ENCODE measurements around the gene CORO7.

The CORO7 gene

GRCh38 chr16:4416200-4417032, at the start of gene CORO7:
Gene CORO7 (minus strand): TSS chr16:4416596. CDS start chr16:4416518, 78 bp downstream.
- H3K9ac ChIP-seq (ENCODE audit: low read length) = peak within 1 kb of the TSS; percentile 54

GRCh38 chr16:4463522-4464163, 47.2 kb upstream of the CORO7 start:
- Histone ChIP-seq H3K36me3 (ENCODE audit: insufficient read depth, low read length) (peaks cover 17% of the 10 kb centered on the region), H3K27ac (ENCODE audit: low read depth, low read length) (no peak overlapping the region), H3K9ac (ENCODE audit: low read length) (no peak overlapping the region), H3K4me3 (ENCODE audit: low read depth in 1 of 2, low read length in 2 of 2) (no peak overlapping the region), H3K4me1 (ENCODE audit: insufficient read depth, low read length) (no peaks in the 10 kb centered on the region), H3K27me3 (ENCODE audit: control insufficient read depth in 1 of 2, insufficient read depth in 2 of 2, low read length in 2 of 2) (no peaks in the 10 kb centered on the region), H3K9me3 (ENCODE audit: low read length) (no peaks in the 10 kb centered on the region)

More at GRCh38 chr16:4416200-4417032, at the start of gene CORO7:
- Histone ChIP-seq H3K27me3 (ENCODE audit: control insufficient read depth in 1 of 2, insufficient read depth in 2 of 2, low read length in 2 of 2) (no peaks in the 10 kb centered on the region), H3K9me3 (ENCODE audit: low read length) (no peaks in the 10 kb centered on the region), H3K4me1 (ENCODE audit: insufficient read depth, low read length) (peaks cover 13% of the 10 kb centered on the region), H3K4me3 (ENCODE audit: low read depth in 1 of 2, low read length in 2 of 2) (peak within 1 kb of the TSS; percentile 74 to 82), H3K36me3 (ENCODE audit: insufficient read depth, low read length) (no peaks in the 10 kb centered on the region), H3K27ac (ENCODE audit: low read depth, low read length) (peak within 1 kb of the TSS; percentile 75)

GRCh38 chr16:4461250-4462085, 45.1 kb upstream of the CORO7 start:
- H3K27me3 ChIP-seq (ENCODE audit: control insufficient read depth in 1 of 2, insufficient read depth in 2 of 2, low read length in 2 of 2) = no peaks in the 10 kb centered on the region
- H3K4me3 ChIP-seq (ENCODE audit: low read depth in 1 of 2, low read length in 2 of 2) = no peak overlapping the region
- no peak overlapping the region for H3K27ac ChIP-seq (ENCODE audit: low read depth, low read length)
- no peaks in the 10 kb centered on the region for H3K4me1 ChIP-seq (ENCODE audit: insufficient read depth, low read length)
- peaks cover 20% of the 10 kb centered on the region for H3K36me3 ChIP-seq (ENCODE audit: insufficient read depth, low read length)
- no peak overlapping the region for H3K9ac ChIP-seq (ENCODE audit: low read length)
- H3K9me3 ChIP-seq (ENCODE audit: low read length) = no peaks in the 10 kb centered on the region

GRCh38 chr16:4460936-4461249, 44.5 kb upstream of the CORO7 start:
- peaks cover 20% of the 10 kb centered on the region for H3K36me3 ChIP-seq (ENCODE audit: insufficient read depth, low read length)
- H3K27ac ChIP-seq (ENCODE audit: low read depth, low read length) = no peak overlapping the region
- no peak overlapping the region for H3K4me3 ChIP-seq (ENCODE audit: low read depth in 1 of 2, low read length in 2 of 2)
- H3K9me3 ChIP-seq (ENCODE audit: low read length) = no peaks in the 10 kb centered on the region
- no peaks in the 10 kb centered on the region for H3K4me1 ChIP-seq (ENCODE audit: insufficient read depth, low read length)
- no peak overlapping the region for H3K9ac ChIP-seq (ENCODE audit: low read length)
- H3K27me3 ChIP-seq (ENCODE audit: control insufficient read depth in 1 of 2, insufficient read depth in 2 of 2, low read length in 2 of 2) = no peaks in the 10 kb centered on the region

GRCh38 chr16:4455951-4456350, 39.6 kb upstream of the CORO7 start:
- H3K27me3 ChIP-seq (ENCODE audit: control insufficient read depth in 1 of 2, insufficient read depth in 2 of 2, low read length in 2 of 2) = no peaks in the 10 kb centered on the region
- H3K36me3 ChIP-seq (ENCODE audit: insufficient read depth, low read length) = peaks cover 51% of the 10 kb centered on the region
- no peaks in the 10 kb centered on the region for H3K4me1 ChIP-seq (ENCODE audit: insufficient read depth, low read length)
- no peaks in the 10 kb centered on the region for H3K9me3 ChIP-seq (ENCODE audit: low read length)
- no peak overlapping the region for H3K9ac ChIP-seq (ENCODE audit: low read length)
- no peak overlapping the region for H3K4me3 ChIP-seq (ENCODE audit: low read depth in 1 of 2, low read length in 2 of 2)
- H3K27ac ChIP-seq (ENCODE audit: low read depth, low read length) = no peak overlapping the region

GRCh38 chr16:4455081-4455480, 38.7 kb upstream of the CORO7 start:
- H3K36me3 ChIP-seq (ENCODE audit: insufficient read depth, low read length) = peaks cover 60% of the 10 kb centered on the region
- no peak overlapping the region for H3K27ac ChIP-seq (ENCODE audit: low read depth, low read length)

GRCh38 chr16:4454623-4455022, 38.2 kb upstream of the CORO7 start:
- Histone ChIP-seq H3K4me1 (ENCODE audit: insufficient read depth, low read length) (no peaks in the 10 kb centered on the region), H3K9me3 (ENCODE audit: low read length) (no peaks in the 10 kb centered on the region), H3K9ac (ENCODE audit: low read length) (no peak overlapping the region), H3K36me3 (ENCODE audit: insufficient read depth, low read length) (peaks cover 64% of the 10 kb centered on the region), H3K27ac (ENCODE audit: low read depth, low read length) (no peak overlapping the region), H3K27me3 (ENCODE audit: control insufficient read depth in 1 of 2, insufficient read depth in 2 of 2, low read length in 2 of 2) (no peaks in the 10 kb centered on the region), H3K4me3 (ENCODE audit: low read depth in 1 of 2, low read length in 2 of 2) (no peak overlapping the region)

More at GRCh38 chr16:4455081-4455480, 38.7 kb upstream of the CORO7 start:
- no peaks in the 10 kb centered on the region for H3K27me3 ChIP-seq (ENCODE audit: control insufficient read depth in 1 of 2, insufficient read depth in 2 of 2, low read length in 2 of 2)
- no peaks in the 10 kb centered on the region for H3K9me3 ChIP-seq (ENCODE audit: low read length)
- H3K9ac ChIP-seq (ENCODE audit: low read length) = no peak overlapping the region
- no peaks in the 10 kb centered on the region for H3K4me1 ChIP-seq (ENCODE audit: insufficient read depth, low read length)
- no peak overlapping the region for H3K4me3 ChIP-seq (ENCODE audit: low read depth in 1 of 2, low read length in 2 of 2)

- Histone ChIP-seq H3K36me3 (ENCODE audit: insufficient read depth, low read length) (peaks cover 78% of the 10 kb centered on the region), H3K4me1 (ENCODE audit: insufficient read depth, low read length) (no peaks in the 10 kb centered on the region), H3K27me3 (ENCODE audit: control insufficient read depth in 1 of 2, insufficient read depth in 2 of 2, low read length in 2 of 2) (no peaks in the 10 kb centered on the region), H3K9me3 (ENCODE audit: low read length) (no peaks in the 10 kb centered on the region), H3K9ac (ENCODE audit: low read length) (no peak overlapping the region), H3K4me3 (ENCODE audit: low read depth in 1 of 2, low read length in 2 of 2) (no peak overlapping the region), H3K27ac (ENCODE audit: low read depth, low read length) (no peak overlapping the region)
Observed at GRCh38 chr16:4452674-4453073, 36.3 kb upstream of the CORO7 start.

GRCh38 chr16:4450931-4451519, 34.6 kb upstream of the CORO7 start:
- Histone ChIP-seq H3K4me3 (ENCODE audit: low read depth in 1 of 2, low read length in 2 of 2) (no peak overlapping the region), H3K9ac (ENCODE audit: low read length) (no peak overlapping the region), H3K9me3 (ENCODE audit: low read length) (no peaks in the 10 kb centered on the region), H3K36me3 (ENCODE audit: insufficient read depth, low read length) (peaks cover 78% of the 10 kb centered on the region), H3K27me3 (ENCODE audit: control insufficient read depth in 1 of 2, insufficient read depth in 2 of 2, low read length in 2 of 2) (no peaks in the 10 kb centered on the region), H3K27ac (ENCODE audit: low read depth, low read length) (no peak overlapping the region), H3K4me1 (ENCODE audit: insufficient read depth, low read length) (no peaks in the 10 kb centered on the region)

- Histone ChIP-seq H3K27me3 (ENCODE audit: control insufficient read depth in 1 of 2, insufficient read depth in 2 of 2, low read length in 2 of 2) (no peaks in the 10 kb centered on the region), H3K9ac (ENCODE audit: low read length) (no peak overlapping the region), H3K27ac (ENCODE audit: low read depth, low read length) (no peak overlapping the region), H3K36me3 (ENCODE audit: insufficient read depth, low read length) (peaks cover 72% of the 10 kb centered on the region), H3K9me3 (ENCODE audit: low read length) (no peaks in the 10 kb centered on the region), H3K4me3 (ENCODE audit: low read depth in 1 of 2, low read length in 2 of 2) (no peak overlapping the region), H3K4me1 (ENCODE audit: insufficient read depth, low read length) (no peaks in the 10 kb centered on the region)
Observed at GRCh38 chr16:4450430-4450829, 34.0 kb upstream of the CORO7 start.

- no peaks in the 10 kb centered on the region for H3K9me3 ChIP-seq (ENCODE audit: low read length)
- no peak overlapping the region for H3K9ac ChIP-seq (ENCODE audit: low read length)
- no peaks in the 10 kb centered on the region for H3K4me1 ChIP-seq (ENCODE audit: insufficient read depth, low read length)
- peaks cover 88% of the 10 kb centered on the region for H3K36me3 ChIP-seq (ENCODE audit: insufficient read depth, low read length)
- no peaks in the 10 kb centered on the region for H3K27me3 ChIP-seq (ENCODE audit: control insufficient read depth in 1 of 2, insufficient read depth in 2 of 2, low read length in 2 of 2)
- H3K4me3 ChIP-seq (ENCODE audit: low read depth in 1 of 2, low read length in 2 of 2) = no peak overlapping the region
- H3K27ac ChIP-seq (ENCODE audit: low read depth, low read length) = no peak overlapping the region
Observed at GRCh38 chr16:4443986-4444385, 27.6 kb upstream of the CORO7 start.
